Activated CD4-positive, alpha-beta T cell treated with anti-CD3 and anti-CD28 coated beads, Interleukin-2, amount 10 ng/mL, durations not matched to agents 7 days and 5 days (primary cell): ENCODE measurements around the gene PSD2. TPM values are rescaled to one million over a fixed set of nuclear protein-coding genes. Genes with fewer than 3 reads are reported as not detected.

Experiments
- CTCF ChIA-PET: fragments of 350-600 bp; sonication (Branson Sonifier 250); formaldehyde crosslinking; loops from one replicate; lab custom pipeline; 2021; ENCODE audit warnings: antibody characterized with exemption; lab: Charles Lee
- POLR2A ChIA-PET: fragments of 350-600 bp; sonication (Branson Sonifier 250); formaldehyde crosslinking; loops from one replicate; lab custom pipeline; 2021; ENCODE audit warnings: antibody characterized with exemption; lab: Charles Lee
- DNase-seq: peaks from one replicate; pipeline ENCODE4 v3.0.0-alpha.2; 2020
- H3K27ac Mint-ChIP-seq: one replicate; pipeline ENCODE4 v1.8.0; 2021; ENCODE audit warnings: mild to moderate bottlenecking, moderate library complexity, mixed read lengths
- H3K27me3 Mint-ChIP-seq: one replicate; pipeline ENCODE4 v1.8.0; 2021; ENCODE audit warnings: mixed read lengths
- H3K36me3 Mint-ChIP-seq: one replicate; pipeline ENCODE4 v1.8.0; 2021; ENCODE audit warnings: low read depth, mixed read lengths
- H3K4me1 Mint-ChIP-seq: one replicate; pipeline ENCODE4 v1.8.0; 2021; ENCODE audit warnings: mixed read lengths
- H3K4me3 Mint-ChIP-seq: one replicate; pipeline ENCODE4 v1.8.0; 2021; ENCODE audit warnings: mild to moderate bottlenecking, moderate library complexity, mixed read lengths
- H3K9me3 Mint-ChIP-seq: one replicate; pipeline ENCODE4 v1.8.0; 2021; ENCODE audit warnings: mixed read lengths
- total RNA-seq, 2 experiments: library from RNA; stranded (reverse); gene quantifications; one replicate each; pipeline ENCODE4 v1.2.3, GENCODE V29; 2021

PSD2 gene
- total RNA-seq, 2 experiments from 2014 or later = not detected

GRCh38 chr5:139841549-139841948 lies 45.9 kb downstream of the PSD2 start:
- no peak overlapping the region for H3K27ac Mint-ChIP-seq
- H3K36me3 Mint-ChIP-seq = no peaks in the 10 kb centered on the region
- peaks cover 23% of the 10 kb centered on the region for H3K27me3 Mint-ChIP-seq
- H3K4me3 Mint-ChIP-seq = no peak overlapping the region
- no peaks in the 10 kb centered on the region for H3K9me3 Mint-ChIP-seq
- peaks cover 4% of the 10 kb centered on the region for H3K4me1 Mint-ChIP-seq
- DNase-seq = no peak
- CTCF ChIA-PET = interaction anchor here (1.8 kb wide), 1 partner anchor 13 kb away, joined by 5 read pairs; no protein-coding TSS in a partner anchor
- POLR2A ChIA-PET = no interaction called here

DNA sequence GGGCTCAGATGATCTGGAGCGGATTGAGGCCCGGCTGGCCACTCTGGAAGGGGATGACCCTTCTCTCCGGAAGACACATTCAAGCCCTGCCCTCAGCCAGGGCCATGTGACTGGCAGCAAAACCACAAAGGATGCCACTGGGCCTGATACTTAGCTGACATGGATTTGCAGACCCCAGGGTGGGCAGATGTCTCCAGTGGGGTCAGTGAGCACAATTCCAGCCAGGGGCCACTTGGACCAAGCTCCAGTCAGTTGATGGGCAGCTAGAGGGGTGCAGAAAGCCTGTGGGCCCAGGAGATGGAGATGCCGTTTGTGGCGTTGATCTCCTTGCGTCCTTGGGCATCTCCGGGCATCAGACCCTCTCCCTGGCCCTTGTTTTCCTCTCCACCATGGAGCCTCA lies 46.7 kb downstream of the PSD2 start:
- Mint-ChIP-seq H3K9me3 (no peaks in the 10 kb centered on the region), H3K4me3 (no peak overlapping the region), H3K27me3 (peaks cover 27% of the 10 kb centered on the region), H3K27ac (no peak overlapping the region), H3K36me3 (no peaks in the 10 kb centered on the region), H3K4me1 (peaks cover 4% of the 10 kb centered on the region)
- DNase-seq = no peak
- ChIA-PET POLR2A (no interaction called here), CTCF (interaction anchor here (1.8 kb wide), 1 partner anchor 13 kb away, joined by 5 read pairs; no protein-coding TSS in a partner anchor)

DNA sequence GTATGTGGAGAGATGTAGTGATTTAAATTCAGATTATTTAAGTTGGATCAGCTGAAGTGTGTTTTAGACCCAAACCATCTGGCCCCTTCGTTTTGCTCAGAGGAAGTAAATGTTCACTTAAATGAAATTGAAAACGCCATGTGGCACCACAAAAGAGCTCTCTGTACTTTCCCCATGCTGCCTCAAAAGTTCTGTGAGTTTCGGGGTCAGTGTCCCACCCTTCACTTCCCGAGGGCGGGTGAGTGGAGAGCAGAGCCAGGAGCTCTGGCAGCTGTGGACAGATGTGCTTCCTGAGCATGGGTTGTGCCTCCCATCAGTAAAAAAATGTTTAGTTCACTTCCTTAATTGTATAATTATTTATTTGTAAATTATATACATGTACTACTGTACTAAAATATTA lies 48.4 kb downstream of the PSD2 start:
- H3K27ac Mint-ChIP-seq = no peak overlapping the region
- CTCF ChIA-PET = interaction anchor here (1.7 kb wide), 2 partner anchors 52 to 57 kb away, joined by 4 to 6 read pairs; no protein-coding TSS in a partner anchor
- H3K36me3 Mint-ChIP-seq = no peaks in the 10 kb centered on the region
- H3K4me1 Mint-ChIP-seq = peaks cover 9% of the 10 kb centered on the region
- no peaks in the 10 kb centered on the region for H3K9me3 Mint-ChIP-seq
- POLR2A ChIA-PET = no interaction called here
- peaks cover 33% of the 10 kb centered on the region for H3K27me3 Mint-ChIP-seq
- no peak overlapping the region for H3K4me3 Mint-ChIP-seq
- no peak for DNase-seq

DNA sequence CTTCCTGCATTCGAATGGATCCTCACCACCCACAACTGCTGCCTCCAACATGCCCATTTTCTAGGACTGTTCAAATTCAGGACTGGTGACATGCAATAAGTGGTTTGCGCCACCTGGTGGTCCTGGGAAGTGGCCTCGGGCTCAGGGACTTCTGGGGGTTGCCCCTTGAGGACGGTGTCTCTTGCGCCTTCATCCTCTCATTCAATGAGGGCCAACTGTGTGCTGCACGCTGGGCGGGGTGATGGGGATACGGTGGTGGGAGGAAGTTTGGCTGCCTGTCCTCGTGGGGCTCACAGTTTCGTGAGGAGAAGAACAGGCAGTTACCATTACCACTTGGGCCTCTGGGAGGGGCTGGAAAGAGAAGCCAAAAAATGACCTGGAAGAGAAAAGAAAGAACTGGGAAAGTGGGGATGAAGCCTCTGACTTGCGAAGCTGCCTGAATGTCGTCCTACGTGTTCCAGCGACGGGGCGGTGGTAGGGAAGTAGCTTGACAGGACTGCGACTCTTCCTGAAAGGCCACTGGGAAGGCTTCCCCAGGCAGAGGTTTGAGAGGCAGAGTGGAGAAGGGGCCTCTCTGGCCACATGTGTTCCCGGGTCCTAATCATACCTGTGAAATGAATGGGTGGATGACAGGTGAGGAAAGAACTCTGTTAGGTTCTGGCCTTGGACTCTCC lies 49.0 kb downstream of the PSD2 start:
- no peaks in the 10 kb centered on the region for H3K9me3 Mint-ChIP-seq

GRCh38 chr5:139845846-139846681 lies 50.5 kb downstream of the PSD2 start:
- ChIA-PET CTCF (no interaction called here), POLR2A (no interaction called here)
- Mint-ChIP-seq H3K27ac (no peak overlapping the region), H3K27me3 (peaks cover 42% of the 10 kb centered on the region), H3K4me3 (no peak overlapping the region), H3K36me3 (no peaks in the 10 kb centered on the region), H3K9me3 (no peaks in the 10 kb centered on the region), H3K4me1 (peaks cover 10% of the 10 kb centered on the region)
- no peak for DNase-seq

More for the DNA sequence above, 49.0 kb downstream of the PSD2 start:
- H3K4me3 Mint-ChIP-seq = no peak overlapping the region
- DNase-seq = peak; percentile 73
- H3K27ac Mint-ChIP-seq = no peak overlapping the region
- POLR2A ChIA-PET = no interaction called here
- H3K27me3 Mint-ChIP-seq = peaks cover 37% of the 10 kb centered on the region
- peaks cover 10% of the 10 kb centered on the region for H3K4me1 Mint-ChIP-seq
- H3K36me3 Mint-ChIP-seq = no peaks in the 10 kb centered on the region
- CTCF ChIA-PET = interaction anchor here (1.7 kb wide), 2 partner anchors 53 to 57 kb away, joined by 4 to 6 read pairs; no protein-coding TSS in a partner anchor

DNA sequence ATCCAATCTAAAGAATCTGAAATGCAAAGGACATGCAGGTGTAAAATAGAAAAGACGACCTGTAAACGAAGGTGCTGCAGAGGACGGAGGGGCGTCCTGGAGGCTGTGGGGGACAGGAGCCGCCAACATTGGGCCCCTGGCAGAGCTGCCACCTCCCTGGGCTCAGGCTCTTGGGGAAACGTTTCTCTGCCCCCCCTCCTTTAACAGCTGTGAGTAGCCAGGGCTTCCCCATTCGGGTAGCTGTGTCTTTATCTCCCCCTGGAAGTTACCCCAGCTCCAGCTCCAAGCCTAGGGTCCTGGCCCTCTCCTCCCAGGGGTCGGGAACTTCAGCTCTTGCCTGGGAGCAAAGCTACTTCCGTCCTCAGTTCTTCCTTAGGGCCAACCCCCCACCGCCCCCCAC lies 51.5 kb downstream of the PSD2 start:
- Mint-ChIP-seq H3K4me3 (no peak overlapping the region), H3K4me1 (peaks cover 10% of the 10 kb centered on the region)

GRCh38 chr5:139847790-139848507 lies 52.3 kb downstream of the PSD2 start:
- Mint-ChIP-seq H3K4me1 (peaks cover 10% of the 10 kb centered on the region), H3K4me3 (no peak overlapping the region)
- POLR2A ChIA-PET = no interaction called here

More for the DNA sequence above, 51.5 kb downstream of the PSD2 start:
- Mint-ChIP-seq H3K9me3 (no peaks in the 10 kb centered on the region), H3K27ac (no peak overlapping the region), H3K27me3 (peaks cover 42% of the 10 kb centered on the region), H3K36me3 (no peaks in the 10 kb centered on the region)
- DNase-seq = no peak
- POLR2A ChIA-PET = no interaction called here
- CTCF ChIA-PET = interaction anchor here (0.6 to 1.3 kb wide), 3 partner anchors 72 to 411 kb away, joined by 3 read pairs; no protein-coding TSS in a partner anchor

GRCh38 chr5:139848508-139849100 lies 53.0 kb downstream of the PSD2 start:
- DNase-seq = peak; percentile 21
- Mint-ChIP-seq H3K27me3 (peaks cover 37% of the 10 kb centered on the region), H3K36me3 (no peaks in the 10 kb centered on the region), H3K9me3 (no peaks in the 10 kb centered on the region), H3K4me3 (peak overlapping the region; percentile 58), H3K27ac (no peak overlapping the region), H3K4me1 (peaks cover 10% of the 10 kb centered on the region)
- POLR2A ChIA-PET = no interaction called here
- CTCF ChIA-PET = interaction anchor here (0.7 to 1.4 kb wide), 3 partner anchors 12 to 52 kb away, joined by 3 read pairs; no protein-coding TSS in a partner anchor

More at GRCh38 chr5:139847790-139848507, 52.3 kb downstream of the PSD2 start:
- Mint-ChIP-seq H3K27me3 (peaks cover 39% of the 10 kb centered on the region), H3K36me3 (no peaks in the 10 kb centered on the region), H3K9me3 (no peaks in the 10 kb centered on the region), H3K27ac (no peak overlapping the region)
- DNase-seq = peak; percentile 64
- CTCF ChIA-PET = interaction anchor here (0.6 to 1.3 kb wide), 4 partner anchors 25 to 412 kb away, joined by 3 read pairs; no protein-coding TSS in a partner anchor

DNA sequence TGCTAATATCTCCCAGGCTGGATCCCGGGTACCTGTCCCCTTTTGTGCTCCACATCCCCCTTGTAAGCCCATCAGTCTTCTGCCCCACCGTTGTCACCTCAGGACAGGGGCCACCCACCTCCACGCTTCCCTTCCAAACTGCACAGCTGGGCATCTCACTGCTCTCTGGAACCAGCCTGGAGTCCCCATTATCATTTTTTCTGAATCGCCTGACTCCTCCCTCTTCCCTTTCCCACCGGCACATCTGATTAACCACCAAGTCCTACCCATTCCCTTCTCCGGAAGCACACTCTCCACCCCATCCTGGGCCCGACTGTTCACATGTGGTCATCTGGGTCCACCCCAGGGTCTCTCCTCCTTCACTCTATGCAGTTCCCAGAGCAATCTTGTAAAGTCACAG lies 53.9 kb downstream of the PSD2 start:
- H3K4me1 Mint-ChIP-seq = peaks cover 8% of the 10 kb centered on the region
- CTCF ChIA-PET = interaction anchor here (0.8 to 1.4 kb wide), 4 partner anchors 11 to 62 kb away, joined by 3 to 7 read pairs (median 4); no protein-coding TSS in a partner anchor
- H3K27ac Mint-ChIP-seq = no peak overlapping the region
- peaks cover 35% of the 10 kb centered on the region for H3K27me3 Mint-ChIP-seq
- H3K9me3 Mint-ChIP-seq = no peaks in the 10 kb centered on the region
- H3K36me3 Mint-ChIP-seq = no peaks in the 10 kb centered on the region
- no peak overlapping the region for H3K4me3 Mint-ChIP-seq
- DNase-seq = no peak
- POLR2A ChIA-PET = no interaction called here

DNA sequence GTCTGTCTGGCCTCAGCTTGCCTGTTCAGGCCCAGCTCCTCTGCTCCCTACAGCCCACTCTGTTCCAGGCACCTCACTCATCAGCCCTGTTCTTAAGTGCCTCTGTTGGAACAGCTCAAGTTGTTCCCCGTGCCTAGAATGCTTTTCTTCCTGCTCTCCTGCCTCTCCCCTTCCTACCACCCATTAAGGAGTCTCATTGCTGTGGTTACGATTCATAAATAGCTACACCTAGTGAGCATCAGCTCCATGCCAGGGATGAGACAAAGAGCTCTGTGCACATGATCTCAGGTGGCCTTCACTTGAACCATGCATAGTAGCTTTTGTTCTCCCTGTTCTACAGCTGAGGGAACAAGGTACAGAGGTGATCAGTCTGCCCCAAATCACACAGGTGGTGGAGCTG lies 54.3 kb downstream of the PSD2 start:
- DNase-seq = no peak
- H3K4me1 Mint-ChIP-seq = peaks cover 6% of the 10 kb centered on the region
- H3K4me3 Mint-ChIP-seq = peak overlapping the region; percentile 5
- ChIA-PET POLR2A (no interaction called here), CTCF (interaction anchor here (0.8 to 1.4 kb wide), 5 partner anchors 11 to 63 kb away, joined by 3 to 7 read pairs (median 3); no protein-coding TSS in a partner anchor)
- H3K27me3 Mint-ChIP-seq = peaks cover 33% of the 10 kb centered on the region
- H3K27ac Mint-ChIP-seq = peak overlapping the region; percentile 48
- H3K36me3 Mint-ChIP-seq = no peaks in the 10 kb centered on the region
- H3K9me3 Mint-ChIP-seq = no peaks in the 10 kb centered on the region

- no peaks in the 10 kb centered on the region for H3K36me3 Mint-ChIP-seq
- ChIA-PET POLR2A (no interaction called here), CTCF (interaction anchor here (0.8 to 1.3 kb wide), 3 partner anchors 13 to 63 kb away, joined by 3 to 7 read pairs (median 4); no protein-coding TSS in a partner anchor)
- peaks cover 6% of the 10 kb centered on the region for H3K4me1 Mint-ChIP-seq
- peaks cover 28% of the 10 kb centered on the region for H3K27me3 Mint-ChIP-seq
- no peak for DNase-seq
- H3K9me3 Mint-ChIP-seq = no peaks in the 10 kb centered on the region
- no peak overlapping the region for H3K27ac Mint-ChIP-seq
- H3K4me3 Mint-ChIP-seq = no peak overlapping the region
Measured at GRCh38 chr5:139850423-139851016, 54.9 kb downstream of the PSD2 start.
